ENCODE results near the gene CACNA1C.

DNA sequence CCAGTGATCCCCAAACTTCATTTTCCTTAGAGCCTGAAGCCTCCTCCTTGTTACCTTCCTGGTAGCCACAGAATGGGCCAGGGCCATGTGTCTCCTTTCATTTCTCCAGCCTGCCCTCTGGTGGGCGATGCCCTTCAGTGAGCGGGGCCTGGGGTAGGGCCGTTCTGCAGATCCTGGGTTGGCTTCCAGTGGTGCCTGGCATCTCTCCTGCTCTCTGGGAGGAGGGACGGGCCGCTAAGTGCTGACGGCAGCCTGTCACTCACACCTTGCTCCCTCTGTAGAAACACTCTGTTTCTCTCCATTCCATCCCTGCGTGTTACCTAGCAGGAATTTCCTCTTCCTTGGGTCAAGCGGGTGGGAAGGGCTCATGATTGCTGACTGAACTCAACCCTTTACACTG lies 232.1 kb downstream of the CACNA1C start:
- TF ChIP-seq GATA3 (IDR thresholded peaks at IDR 0.05; ENCODE audit: low read depth, low read length), result no peak
- TF ChIP-seq GATA2 (IDR thresholded peaks at IDR 0.05; ENCODE audit: low read depth, low read length), result no peak
